SK-N-SH treated with all-trans-retinoic acid at 6 μM for 48 hours (cell line): ENCODE results near the gene MACF1.

Experiments
- ARNTL ChIP-seq: fragments of 450-650 bp; formaldehyde crosslinking; IDR thresholded peaks from 2 replicates; pipeline ENCODE4 v1.5.0; 2020; ENCODE audit warnings: low read depth, mild to moderate bottlenecking, moderate library complexity, borderline replicate concordance
- CREB5 ChIP-seq: fragments of 250-450 bp; sonication (Bioruptor Pico); IDR thresholded peaks from 2 replicates; pipeline ENCODE4 v1.5.1; 2020; ENCODE audit warnings: low read depth, mild to moderate bottlenecking, moderate library complexity
- PPARA ChIP-seq: fragments of 250-450 bp; sonication (Bioruptor Pico); IDR thresholded peaks from 2 replicates; pipeline ENCODE4 v1.5.0; 2020; ENCODE audit warnings: mild to moderate bottlenecking, borderline replicate concordance
- TCF4 ChIP-seq: fragments of 250-450 bp; sonication (Bioruptor Pico); IDR thresholded peaks from 2 replicates; pipeline ENCODE4 v1.8.0; 2021; ENCODE audit warnings: mild to moderate bottlenecking, moderate library complexity, borderline replicate concordance
- TSHZ2 ChIP-seq: fragments of 250-450 bp; sonication (Bioruptor Pico); IDR thresholded peaks from 2 replicates; pipeline ENCODE4 v1.5.0; 2020; ENCODE audit warnings: mild to moderate bottlenecking, moderate library complexity
- ZC3H10 ChIP-seq: fragments of 250-450 bp; sonication (Bioruptor Pico); IDR thresholded peaks from 2 replicates; pipeline ENCODE4 v1.5.1; 2021; ENCODE audit warnings: mild to moderate bottlenecking, moderate library complexity
- ZFP3 ChIP-seq: fragments of 250-450 bp; sonication (Bioruptor Pico); IDR thresholded peaks from 2 replicates; pipeline ENCODE4 v1.5.0; 2020; ENCODE audit warnings: mild to moderate bottlenecking, moderate library complexity
- ZFP30 ChIP-seq: fragments of 450-650 bp; formaldehyde crosslinking; IDR thresholded peaks from 2 replicates; pipeline ENCODE4 v1.5.0; 2022; ENCODE audit warnings: mild to moderate bottlenecking, moderate library complexity
- ZNF565 ChIP-seq: fragments of 450-650 bp; formaldehyde crosslinking; conservative IDR thresholded peaks from 2 replicates; pipeline ENCODE4 v1.5.0; 2020; ENCODE audit warnings: low read depth, mild to moderate bottlenecking, moderate library complexity
- ZNF70 ChIP-seq: fragments of 450-650 bp; formaldehyde crosslinking; IDR thresholded peaks from 2 replicates; pipeline ENCODE4 v1.5.0; 2020; ENCODE audit warnings: mild to moderate bottlenecking, moderate library complexity

DNA sequence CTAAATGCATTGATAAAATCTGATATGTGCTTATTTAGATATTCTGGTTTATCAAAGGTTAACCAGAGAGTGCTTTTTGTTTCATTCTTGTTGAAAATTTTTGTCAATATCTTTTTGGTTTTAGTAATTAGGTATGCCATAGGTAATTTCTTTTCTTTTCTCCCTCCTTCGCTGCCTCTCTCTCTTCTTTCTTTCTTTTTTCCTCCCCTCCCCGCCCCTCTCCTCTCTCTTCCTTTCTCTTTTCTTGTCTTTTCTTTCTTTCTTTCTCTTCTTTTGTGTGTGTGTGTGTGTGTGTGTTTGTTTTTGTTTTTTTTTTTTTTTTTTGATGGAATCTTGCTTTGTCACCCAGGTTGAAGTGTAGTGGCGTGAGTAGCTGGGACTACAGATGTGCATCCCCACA is 14.4 kb upstream of the MACF1 start:
- no peak for TF ChIP-seq TSHZ2 (CRISPR knock-in tag)
- TF ChIP-seq TCF4: no peak
- TF ChIP-seq ZFP3 (CRISPR knock-in tag): no peak
- no peak for TF ChIP-seq ZFP30
- no peak for TF ChIP-seq CREB5
- no peak for TF ChIP-seq ZNF565 (CRISPR knock-in tag)
- no peak for TF ChIP-seq ZC3H10 (CRISPR knock-in tag)
- no peak for TF ChIP-seq ARNTL (CRISPR knock-in tag)
- no peak for TF ChIP-seq ZNF70 (CRISPR knock-in tag)
- TF ChIP-seq PPARA (CRISPR knock-in tag): no peak
